LHCN-M2 (cell line): ENCODE measurements around the gene SCGB1A1. TPM values are rescaled to one million over a fixed set of nuclear protein-coding genes. Genes with fewer than 3 reads are reported as not detected.
A peak's percentile ranks its signal among the peaks of the same experiment; 100 is the strongest.
"Not testable (repeated sequence)": the region's sequence is repeated elsewhere in the genome, so short reads cannot be mapped to it uniquely, and the experiment has no call there.

Experiments used
- DNase-seq: peaks from one replicate; pipeline ENCODE4 v3.0.0-alpha.2; 2012; ENCODE audit warnings: low read depth
- polyA plus RNA-seq: library from polyadenylated mRNA; unstranded; fragments of >200 nt; gene quantifications from one replicate; pipeline ENCODE4 v1.2.1, GENCODE V29; 2012; ENCODE audit warnings: missing spikeins
- total RNA-seq: library from RNA; depleted of rRNA; stranded (reverse); fragments of >200 nt; gene quantifications from 2 replicates; pipeline ENCODE4 v1.2.3, GENCODE V29; 2014; rRNA removed

The SCGB1A1 gene
- total RNA-seq, result not detected in 2 replicates
- polyA plus RNA-seq, result not detected

- no peak for DNase-seq
Measured at GRCh38 chr11:62418733-62419132, at the start of gene SCGB1A1. SCGB1A1 (plus strand) TSS chr11:62419033; CDS start chr11:62419096, 63 bp downstream.

- no peak for DNase-seq
Measured at GRCh38 chr11:62370743-62371440, 47.9 kb upstream of the SCGB1A1 start.

- no peak for DNase-seq
Measured at GRCh38 chr11:62372871-62373270, 46.0 kb upstream of the SCGB1A1 start.

- DNase-seq, result no peak
Measured at GRCh38 chr11:62373464-62374119, 45.2 kb upstream of the SCGB1A1 start.

GRCh38 chr11:62374801-62375200 is 44.0 kb upstream of the SCGB1A1 start:
- no peak for DNase-seq

- peak; percentile 50 for DNase-seq
Measured at GRCh38 chr11:62378459-62379063, 40.3 kb upstream of the SCGB1A1 start.

GRCh38 chr11:62379586-62379985 is 39.2 kb upstream of the SCGB1A1 start:
- DNase-seq, result not testable (repeated sequence)

GRCh38 chr11:62380821-62381245 is 38.0 kb upstream of the SCGB1A1 start:
- DNase-seq, result peak; percentile 61

- no peak for DNase-seq
Measured at GRCh38 chr11:62383822-62384221, 35.0 kb upstream of the SCGB1A1 start.

- DNase-seq, result not testable (repeated sequence)
Measured at GRCh38 chr11:62386083-62386482, 32.8 kb upstream of the SCGB1A1 start.

GRCh38 chr11:62387381-62387780 is 31.5 kb upstream of the SCGB1A1 start:
- DNase-seq, result no peak

GRCh38 chr11:62388999-62389398 is 29.8 kb upstream of the SCGB1A1 start:
- DNase-seq, result no peak

- DNase-seq, result no peak
Measured at GRCh38 chr11:62390237-62390636, 28.6 kb upstream of the SCGB1A1 start.

- DNase-seq, result no peak
Measured at GRCh38 chr11:62390722-62391121, 28.1 kb upstream of the SCGB1A1 start.

- no peak for DNase-seq
Measured at GRCh38 chr11:62391642-62392425, 27.0 kb upstream of the SCGB1A1 start.

GRCh38 chr11:62392506-62392905 is 26.3 kb upstream of the SCGB1A1 start:
- no peak for DNase-seq

- DNase-seq, result peak; percentile 17
Measured at GRCh38 chr11:62393061-62393611, 25.7 kb upstream of the SCGB1A1 start.

GRCh38 chr11:62393735-62394134 is 25.1 kb upstream of the SCGB1A1 start:
- no peak for DNase-seq

- DNase-seq, result peak; percentile 81
Measured at GRCh38 chr11:62394825-62395538, 23.9 kb upstream of the SCGB1A1 start.

- no peak for DNase-seq
Measured at GRCh38 chr11:62395885-62396551, 22.8 kb upstream of the SCGB1A1 start.
